HCEC 1CT (cell line): ENCODE results near the gene LDLRAD4.
"Not testable (repeated sequence)": the region's sequence is repeated elsewhere in the genome, so short reads cannot be mapped to it uniquely, and the experiment has no call there.

Experiments
- DNase-seq: peaks from one replicate; pipeline ENCODE4 v3.0.0-alpha.2; 2017

Gene LDLRAD4

DNA sequence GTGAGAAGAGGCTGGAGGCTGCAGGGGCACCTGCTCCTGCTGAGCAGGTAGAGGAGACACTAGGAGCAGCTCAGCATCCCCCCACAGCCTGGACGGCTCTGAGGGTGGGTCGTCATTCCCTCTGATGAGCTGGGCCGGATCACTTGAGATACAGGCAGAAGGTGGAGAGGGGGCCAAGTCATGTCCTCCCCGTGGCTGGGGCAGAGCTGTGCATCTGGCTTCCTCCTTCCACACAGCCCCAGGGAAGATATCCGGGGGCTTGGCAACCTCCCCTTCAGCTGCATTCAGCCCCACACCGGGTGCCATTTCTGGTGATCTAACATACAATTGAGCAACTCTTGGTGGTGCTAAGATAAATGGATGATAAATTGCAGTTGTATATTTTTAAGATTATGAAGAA lies 236.9 kb downstream of the LDLRAD4 start:
- no peak for DNase-seq

DNA sequence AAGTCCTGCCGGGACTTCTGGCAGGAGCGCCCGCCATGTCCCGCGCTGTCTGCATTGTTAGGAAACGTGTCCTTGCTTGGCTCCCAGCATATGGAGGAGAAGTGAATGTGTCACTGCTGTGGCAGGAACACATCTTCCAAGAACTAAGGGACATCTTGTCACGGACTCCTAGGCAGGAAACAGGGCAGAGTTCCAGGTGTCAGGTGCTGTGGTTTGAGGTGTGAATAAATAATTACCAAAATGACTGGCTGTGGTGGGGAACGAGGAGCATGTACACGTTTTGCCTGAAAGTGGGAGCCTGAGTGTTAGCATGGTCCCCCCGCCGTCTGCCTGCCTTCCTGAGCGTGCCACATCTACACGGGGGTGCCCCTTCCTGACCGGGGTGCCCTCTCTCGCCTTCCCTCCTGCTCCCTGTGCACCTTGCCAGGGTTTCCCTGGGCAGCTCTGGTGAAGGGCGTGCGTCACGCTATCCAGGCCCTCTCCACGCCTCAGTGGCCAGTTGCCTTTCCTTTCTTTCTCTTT lies 237.5 kb downstream of the LDLRAD4 start:
- no peak for DNase-seq

DNA sequence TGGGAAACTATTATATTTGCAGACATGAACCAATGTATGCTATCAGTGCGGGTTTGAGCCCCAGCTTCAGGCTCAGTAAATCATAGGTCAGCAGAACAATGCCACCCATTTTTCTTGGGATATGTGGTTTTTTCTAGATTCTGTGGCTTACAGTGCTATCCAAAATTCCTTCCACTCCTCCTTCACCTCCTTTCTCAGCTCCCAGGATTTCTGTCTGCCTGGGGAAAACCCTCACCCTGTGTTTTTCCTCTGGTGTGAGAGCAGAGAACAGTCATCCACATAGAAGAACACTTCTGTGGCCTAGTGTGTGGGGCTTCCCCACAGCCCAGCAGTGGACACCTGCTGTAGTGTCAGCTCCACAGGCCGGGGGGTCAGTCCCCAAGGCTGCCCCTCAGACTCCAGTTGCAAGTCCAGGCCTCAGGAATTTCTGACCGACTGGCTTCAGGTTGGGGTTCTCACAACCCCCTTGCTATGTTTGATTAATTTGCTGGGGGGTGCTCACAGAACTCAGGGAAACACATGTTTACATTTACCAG lies 238.2 kb downstream of the LDLRAD4 start:
- no peak for DNase-seq

DNA sequence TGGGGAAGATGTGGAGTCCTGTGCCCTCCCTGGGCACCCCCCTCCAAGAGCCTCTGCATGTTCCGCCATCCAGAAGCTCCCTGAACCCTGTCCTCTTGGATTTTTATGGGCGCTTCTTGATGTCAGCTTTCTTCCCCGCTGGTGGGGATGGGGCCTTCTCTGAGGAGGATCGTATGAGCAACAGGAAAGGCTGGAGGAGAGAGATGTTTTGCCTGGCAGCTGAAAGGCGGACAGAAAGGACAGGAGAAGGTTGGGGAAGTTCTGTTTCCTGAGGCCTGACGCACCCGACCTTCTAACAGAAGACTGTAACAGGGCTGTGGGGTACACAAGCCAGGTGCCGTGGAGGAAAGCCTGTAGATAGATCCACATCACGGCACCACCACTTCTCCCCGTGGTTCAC lies 238.8 kb downstream of the LDLRAD4 start:
- no peak for DNase-seq

DNA sequence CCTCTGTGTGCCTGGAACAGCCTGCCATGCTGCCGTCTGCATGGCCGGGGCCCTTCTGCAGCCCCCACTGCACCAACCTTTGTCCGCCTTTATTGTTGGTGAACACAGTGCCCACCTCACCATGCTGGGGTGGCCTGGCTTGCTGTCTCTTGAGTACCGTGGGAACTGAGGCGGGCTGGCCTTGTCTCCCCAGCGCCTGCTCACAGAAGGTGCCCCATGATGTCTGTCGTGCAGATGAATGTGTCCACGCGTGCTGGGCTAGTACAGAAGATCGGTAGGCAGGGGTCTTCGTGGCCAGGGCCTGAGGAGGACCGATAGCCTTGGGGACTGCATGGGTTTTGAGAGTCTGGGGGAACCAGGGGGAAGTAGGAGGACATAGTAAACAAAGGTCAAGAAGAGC lies 242.4 kb downstream of the LDLRAD4 start:
- DNase-seq, result no peak

DNA sequence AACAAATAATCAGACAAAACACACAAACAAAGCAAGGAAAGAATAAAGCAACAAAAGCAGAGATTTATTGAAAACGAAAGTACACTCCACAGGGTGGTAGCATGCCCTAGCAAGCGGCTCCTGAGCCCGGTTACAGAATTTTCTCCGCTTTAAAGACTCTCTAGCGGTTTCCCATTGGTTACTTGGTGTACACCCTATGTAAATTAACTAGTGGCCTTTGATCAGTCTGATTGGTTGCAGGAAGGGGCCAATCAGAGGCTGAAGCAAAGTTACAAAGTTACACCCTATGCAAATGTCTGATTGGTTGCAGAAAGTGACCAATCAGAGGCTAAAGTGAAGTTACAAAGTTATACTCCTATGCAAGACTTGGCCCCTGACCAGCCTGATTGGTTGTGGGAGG lies 242.9 kb downstream of the LDLRAD4 start:
- no peak for DNase-seq

DNA sequence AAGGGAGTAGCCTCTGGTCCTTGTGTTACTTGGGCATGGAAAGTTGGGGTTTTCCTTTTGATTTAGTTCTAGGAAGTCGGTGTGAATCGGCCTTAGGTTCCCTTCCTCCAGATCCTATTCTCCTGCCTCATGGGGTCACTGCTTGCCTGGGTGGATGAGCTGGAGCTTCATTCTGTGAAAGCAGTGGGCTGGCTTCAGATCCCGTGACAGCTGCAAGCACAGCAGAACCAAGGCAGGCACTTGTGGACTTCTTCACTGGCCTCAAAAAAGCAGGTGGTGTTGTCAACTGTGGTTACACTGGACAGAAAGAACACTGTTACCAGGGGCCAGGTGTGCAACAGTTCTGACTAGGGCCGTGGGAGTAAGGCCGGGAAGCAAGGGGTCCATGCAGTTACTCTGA lies 243.4 kb downstream of the LDLRAD4 start:
- no peak for DNase-seq

DNA sequence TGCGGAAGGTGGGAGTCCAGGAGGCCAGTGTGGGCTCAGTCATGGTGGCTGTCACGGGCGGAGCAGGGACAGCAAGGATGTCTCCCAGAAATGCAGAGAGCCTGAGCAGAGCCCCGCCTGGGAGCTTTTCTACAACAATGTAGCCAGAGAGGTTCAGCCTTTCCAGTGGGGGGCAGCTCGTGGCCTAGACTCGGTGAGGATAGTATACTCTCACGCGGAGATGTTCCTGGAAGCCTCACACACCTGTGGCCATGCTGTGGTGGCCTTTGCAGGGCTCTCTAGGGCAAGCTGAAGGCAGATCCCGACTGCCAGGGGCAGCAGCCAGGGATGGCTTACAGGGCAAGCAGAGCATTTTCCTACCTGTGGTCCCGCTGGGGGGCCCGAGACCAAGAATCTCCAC lies 244.1 kb downstream of the LDLRAD4 start:
- no peak for DNase-seq

DNA sequence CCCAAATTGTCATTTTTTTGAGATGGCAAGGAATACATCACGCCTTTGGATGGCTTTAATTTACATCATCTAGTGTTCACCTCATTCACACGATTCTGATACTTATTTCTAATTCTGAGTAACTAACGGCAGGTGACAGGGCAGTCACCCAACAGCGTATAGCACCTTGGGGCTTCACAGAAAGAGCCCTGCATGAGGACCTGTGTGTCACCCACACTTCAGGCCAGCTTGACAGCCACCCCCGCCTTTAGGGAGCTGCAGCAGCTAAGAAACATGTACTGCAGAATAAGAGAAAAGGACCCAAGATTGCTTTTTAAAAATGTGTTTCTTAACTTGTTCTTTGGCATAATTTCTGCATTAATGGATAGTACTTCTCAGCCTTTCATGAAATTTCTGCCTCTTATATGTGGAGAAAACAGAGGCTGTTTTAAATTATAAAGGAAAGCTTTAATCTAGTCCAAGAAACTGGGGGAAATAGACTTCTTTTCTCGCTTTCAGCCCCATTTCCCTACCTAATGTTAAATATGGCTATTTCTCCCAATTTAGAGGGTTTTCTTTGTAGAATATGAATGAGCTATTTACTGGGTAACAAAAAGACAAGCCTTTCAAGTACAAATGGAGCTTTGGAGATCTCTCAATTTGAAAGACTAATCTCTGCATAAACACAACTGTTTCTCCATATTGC lies 245.1 kb downstream of the LDLRAD4 start:
- no peak for DNase-seq

DNA sequence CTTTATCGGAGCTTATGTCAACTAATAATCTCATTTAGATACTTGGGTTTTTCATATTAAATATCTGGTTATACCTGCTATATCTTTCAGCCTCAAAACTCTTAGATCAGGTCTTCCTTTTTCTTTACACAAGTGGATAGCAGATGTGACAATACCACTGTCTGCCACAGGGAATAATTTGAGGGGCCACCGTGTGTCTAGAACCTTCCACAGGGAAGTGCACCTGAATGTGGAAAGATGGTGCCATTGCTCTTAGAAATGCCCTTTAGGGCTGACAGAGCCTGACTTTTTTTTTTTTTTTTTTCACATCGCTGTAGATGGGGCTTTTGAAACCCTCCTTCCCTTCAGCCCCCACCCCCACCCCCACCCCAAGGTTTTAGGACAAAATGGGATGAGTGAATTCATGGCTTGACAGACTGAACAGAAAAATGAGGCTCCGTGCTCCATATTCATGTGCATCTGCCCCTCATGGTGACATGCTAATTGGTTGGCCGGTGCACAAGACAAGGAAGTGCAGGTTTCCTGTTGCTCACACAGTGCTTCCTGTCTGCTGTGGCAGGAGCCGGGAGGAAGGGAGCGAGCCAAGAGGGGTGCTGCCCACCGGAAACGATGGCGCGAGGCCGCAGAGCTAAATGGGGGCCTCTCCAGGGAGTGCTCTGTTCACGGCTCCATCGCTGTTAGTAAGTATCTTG lies 246.0 kb downstream of the LDLRAD4 start:
- DNase-seq, result no peak

DNA sequence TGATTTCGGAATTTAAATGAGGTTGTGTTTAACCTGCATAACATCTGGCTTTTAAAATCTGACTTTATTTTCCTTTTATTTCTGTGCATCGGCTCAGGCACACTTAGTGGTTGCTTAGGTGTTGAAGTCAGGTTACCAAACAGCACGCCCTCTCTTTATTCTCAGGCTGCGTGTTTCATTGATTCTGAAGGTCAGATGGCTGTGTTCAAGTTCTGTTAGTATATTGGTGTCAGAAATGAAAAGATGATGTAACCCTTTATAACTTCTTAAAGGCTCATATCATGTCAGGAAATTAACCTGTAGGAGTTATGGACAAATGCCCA lies 246.5 kb downstream of the LDLRAD4 start:
- no peak for DNase-seq

DNA sequence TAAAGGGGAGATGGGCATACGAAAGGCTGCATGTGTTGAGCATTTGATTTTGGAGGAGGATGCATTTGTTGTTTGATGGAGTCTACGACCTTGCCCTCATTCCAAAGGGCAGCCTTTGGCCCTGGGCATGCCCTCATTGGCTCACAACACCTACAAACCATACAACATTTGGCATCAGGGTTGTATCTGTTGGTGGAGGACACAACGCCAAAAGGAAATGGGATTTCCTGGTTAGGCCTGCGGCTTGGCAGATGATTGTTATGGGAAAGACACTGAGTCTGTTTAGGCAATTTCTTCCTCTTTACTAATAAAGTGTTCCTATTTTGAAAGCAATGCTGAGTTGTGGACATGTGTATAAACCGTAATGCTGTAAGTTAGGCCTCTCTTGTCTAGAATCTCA lies 246.9 kb downstream of the LDLRAD4 start:
- no peak for DNase-seq

DNA sequence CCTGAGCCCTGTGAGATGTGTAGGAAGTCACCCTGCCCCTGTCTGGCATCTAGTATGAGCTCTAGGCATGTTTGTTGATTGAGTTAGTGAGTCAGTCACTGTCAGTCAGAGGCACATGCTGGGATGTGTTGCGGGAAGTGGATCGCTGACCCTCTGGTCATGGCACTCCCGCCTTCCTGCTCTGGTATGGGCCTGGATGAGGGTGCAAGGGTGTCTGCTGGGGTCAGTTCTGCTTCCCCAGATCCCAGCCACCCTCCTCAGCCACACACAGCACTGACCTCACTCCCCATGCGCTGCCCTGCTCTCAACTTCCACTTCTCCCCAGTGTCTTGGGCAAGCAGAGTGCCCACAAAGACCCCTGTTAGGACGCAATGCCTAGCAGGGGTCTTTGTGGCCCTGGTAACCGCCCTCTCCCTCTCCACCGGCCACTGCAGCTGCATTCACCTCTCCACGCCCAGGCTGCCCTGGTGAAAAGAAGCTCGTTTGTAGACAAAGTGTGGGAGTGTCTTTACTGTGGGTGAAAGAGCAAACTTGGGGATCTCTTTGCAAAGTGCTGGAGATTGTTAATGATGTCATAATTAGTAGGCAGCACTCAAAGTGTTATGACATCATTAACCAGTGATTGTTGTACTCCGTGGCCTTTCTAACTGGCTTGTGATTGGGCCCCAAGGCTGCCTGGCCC lies 252.1 kb downstream of the LDLRAD4 start:
- DNase-seq, result no peak

DNA sequence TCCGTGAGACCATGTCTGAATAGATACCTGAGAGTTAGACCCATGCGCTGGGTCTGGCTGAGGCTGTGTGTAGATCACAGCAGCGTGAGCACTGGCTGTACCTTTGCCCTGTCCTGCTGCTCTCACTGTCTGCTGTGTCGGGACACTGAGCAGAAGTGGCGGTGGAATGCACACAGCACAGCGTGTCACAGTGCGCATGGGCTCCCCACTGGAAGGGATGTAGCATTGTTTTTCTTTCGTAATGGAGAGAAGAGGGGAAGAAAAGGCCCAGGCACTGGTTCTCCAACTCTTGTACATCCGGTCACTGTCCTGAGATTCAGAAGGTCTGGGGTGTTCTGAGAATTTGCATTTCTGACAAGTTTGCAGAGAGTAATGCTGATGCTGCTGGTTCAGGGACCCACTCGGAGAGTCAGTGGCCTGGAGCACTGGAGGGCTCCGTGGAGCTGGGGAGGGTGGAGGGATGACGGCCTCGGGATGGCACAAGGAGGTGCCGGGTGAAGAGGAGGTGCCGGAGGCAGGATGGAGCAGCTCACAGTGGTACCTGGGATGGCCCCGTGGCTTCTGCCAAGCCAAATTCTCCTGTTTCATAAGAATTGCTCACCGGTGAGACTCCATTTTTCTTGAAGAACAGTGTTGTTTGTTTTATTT lies 252.8 kb downstream of the LDLRAD4 start:
- DNase-seq, result no peak

DNA sequence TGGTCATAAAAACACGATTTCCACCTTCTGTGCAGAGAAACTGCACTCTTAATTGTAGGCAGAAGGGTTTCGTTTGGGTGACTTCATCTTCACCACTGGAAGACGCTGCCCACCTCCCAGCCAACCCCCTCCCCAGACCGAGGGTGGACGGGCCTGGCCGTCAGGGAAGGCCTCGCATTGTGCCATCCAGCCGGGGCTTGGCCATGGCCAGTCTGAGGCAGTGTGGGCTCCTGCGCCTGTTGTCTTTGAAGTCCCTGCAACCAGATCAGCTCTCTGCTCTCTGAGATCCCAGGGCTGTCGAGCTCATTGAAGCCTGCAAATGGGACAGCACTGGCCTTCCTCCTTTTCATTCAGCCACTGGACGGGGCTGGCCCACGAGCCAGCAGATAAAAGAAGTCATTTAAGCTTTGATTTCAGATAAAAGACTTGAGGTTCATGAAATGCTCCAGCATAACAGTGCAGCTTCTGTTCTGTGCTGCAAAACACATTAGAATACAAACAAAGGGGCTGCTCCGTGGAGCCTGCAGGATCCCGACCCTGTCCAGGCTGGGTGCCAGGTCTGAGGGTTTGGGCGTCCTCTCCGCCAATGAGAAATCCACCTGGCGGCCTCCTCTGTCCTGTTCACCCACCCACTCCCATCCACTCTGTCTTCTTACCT lies 253.5 kb downstream of the LDLRAD4 start:
- no peak for DNase-seq

DNA sequence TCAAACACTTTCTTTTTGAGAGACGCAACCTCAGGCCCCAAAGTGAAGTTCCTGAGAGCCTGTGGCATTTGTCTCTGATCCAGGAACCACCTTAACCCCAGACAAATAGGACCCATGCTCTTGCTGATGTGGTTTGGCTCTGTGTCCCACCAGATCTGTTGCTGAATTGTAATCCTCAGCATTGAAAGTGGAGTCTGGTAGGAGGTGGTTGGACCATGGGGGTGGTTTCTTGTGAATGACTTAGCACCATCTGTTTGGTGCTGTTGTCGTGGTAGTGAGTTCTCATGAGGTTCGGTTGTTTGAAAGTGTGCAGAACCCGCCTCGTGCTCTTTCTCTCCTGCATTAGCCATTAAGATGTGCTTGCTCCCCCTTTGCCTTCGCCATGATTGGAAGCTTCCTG lies 255.2 kb downstream of the LDLRAD4 start:
- no peak for DNase-seq

DNA sequence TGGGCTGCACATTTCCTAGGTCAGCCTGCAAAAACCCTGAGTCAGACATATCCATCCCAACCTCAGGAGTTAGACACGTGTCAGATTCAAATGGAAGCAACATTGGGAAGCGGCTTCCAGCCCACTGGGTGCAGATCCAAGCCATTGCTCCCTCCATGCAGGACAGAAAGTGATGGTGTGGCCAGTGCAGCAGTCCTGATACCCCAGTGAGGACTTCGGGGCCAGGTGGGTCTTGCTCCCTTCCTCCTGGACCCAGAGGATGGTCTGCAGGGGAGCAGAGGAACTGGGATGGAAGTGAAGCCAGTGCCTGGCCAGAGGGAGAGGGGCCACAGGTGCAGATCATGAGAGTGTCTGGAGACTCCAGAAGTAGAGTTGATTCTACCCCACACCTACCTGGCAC lies 255.8 kb downstream of the LDLRAD4 start:
- DNase-seq, result no peak

DNA sequence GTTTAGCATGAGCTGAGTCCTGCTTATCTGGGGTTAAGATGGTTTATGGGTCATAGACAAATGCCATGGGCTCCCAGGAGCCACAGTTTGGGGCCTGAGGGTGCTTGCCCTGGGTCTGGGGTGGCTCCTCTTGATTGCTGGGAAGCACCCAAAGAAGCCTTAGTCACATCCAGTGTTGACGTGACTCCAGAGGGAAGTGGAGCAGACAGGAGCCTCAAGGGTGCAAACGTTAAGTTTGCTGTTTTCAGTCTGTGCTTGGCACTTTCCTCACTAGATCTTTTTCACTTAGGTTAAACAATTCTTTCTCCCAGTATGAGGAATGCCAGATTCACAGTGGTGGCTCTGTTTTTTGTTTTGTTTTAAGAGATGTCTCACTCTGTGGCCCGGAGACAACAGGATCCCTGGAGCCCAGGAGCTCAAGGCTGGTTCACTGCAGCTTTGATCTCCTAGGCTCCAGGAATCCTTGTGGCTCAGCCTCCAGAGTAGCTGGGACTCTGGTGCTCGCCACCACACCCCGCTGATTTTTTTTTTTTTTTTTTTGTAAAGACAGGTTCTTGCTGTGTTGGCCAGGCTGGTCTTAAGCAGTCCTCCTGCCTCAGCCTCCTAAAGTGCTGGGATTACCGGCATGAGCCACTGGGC lies 256.5 kb downstream of the LDLRAD4 start:
- no peak for DNase-seq

DNA sequence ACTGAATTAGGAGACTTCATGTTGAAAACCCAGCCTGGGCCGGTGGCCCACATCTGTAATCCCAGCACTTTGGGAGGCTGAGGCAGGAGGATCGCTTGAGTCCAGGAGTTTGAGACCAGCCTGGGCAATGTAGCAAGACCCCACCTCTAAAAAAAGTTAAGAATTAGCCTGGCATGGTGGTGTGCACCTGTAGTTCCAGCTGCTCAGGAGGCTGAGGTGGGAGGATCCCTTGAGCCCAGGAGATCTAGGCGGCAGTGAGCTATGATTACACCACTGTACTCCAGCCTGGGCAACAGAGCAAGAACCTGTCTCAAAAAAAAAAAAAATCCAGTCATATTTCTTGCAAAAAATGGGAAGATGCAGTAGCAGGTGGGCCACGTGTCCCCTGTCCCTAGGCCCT lies 257.8 kb downstream of the LDLRAD4 start:
- DNase-seq, result not testable (repeated sequence)

DNA sequence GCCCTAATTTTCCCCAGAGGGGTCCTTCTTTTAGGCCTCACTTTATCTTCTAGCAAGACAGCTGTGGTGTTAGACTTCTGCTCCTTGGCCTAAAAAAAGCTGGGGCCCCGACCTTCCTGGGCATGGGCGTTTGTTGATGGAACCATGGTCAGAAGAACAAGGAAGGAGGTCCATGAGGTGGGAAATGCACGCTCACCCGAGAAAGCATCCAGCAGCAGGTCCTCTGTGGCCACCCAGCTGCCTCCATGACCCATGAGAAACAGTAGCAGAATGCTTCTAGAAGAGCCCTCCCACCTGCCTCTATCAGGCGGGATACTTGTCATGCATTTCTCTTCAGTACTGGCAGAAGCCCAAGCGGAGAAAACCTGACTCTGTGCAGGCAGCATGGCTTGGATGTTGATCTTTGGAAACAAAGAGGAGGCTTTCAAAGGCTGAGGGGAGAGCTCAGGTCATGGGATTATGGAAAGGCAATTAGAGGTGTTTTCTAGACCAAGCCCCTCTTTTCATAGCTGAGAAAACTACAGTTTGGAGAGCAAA lies 258.7 kb downstream of the LDLRAD4 start:
- DNase-seq, result no peak

DNA sequence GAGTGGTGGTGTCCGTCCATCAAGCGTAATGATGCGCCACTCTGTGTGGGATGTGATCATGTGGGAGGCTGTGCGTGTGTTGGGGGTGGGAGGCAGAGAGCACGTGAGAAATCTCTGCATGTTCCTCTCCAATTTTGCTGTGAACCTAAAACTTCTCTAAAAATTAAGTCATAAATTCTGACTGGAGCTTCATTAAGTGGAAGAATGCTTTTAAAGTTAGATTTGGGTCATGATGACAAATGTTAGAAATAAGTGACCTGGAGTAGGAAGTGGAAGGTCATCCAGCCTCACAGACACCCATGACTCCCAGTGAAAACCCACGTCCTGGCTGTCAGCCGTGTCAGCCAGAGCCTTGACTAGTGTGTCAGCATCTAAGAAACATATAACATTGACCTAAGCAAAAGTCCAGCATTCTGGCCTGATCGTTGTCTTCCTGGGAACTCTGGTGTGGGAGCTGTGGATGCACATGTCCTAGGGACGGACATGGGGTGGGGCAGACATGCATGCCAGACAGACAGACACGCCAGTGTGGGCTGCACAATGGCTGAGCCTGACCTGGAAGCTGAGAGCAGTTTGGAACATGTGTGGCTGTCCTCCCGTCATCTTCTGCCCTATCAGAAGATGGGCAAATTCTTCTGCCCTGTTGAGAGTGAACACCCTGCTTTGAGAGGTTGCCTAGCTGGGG lies 262.2 kb downstream of the LDLRAD4 start:
- no peak for DNase-seq
